HepG2 (cell line): Measurements from ENCODE around the gene TMUB1.

Experiments used
- CTCF ChIP-seq: sonication (generic); formaldehyde crosslinking; IDR thresholded peaks from 2 replicates; pipeline ENCODE4 v1.5.0; 2020; ENCODE audit warnings: mild to moderate bottlenecking, missing genetic modification reagents, moderate library complexity
- ETV6 ChIP-seq: sonication (generic); formaldehyde crosslinking; conservative IDR thresholded peaks from 2 replicates; pipeline ENCODE4 v1.4.0; 2020; ENCODE audit warnings: missing genetic modification reagents
- EZH2 ChIP-seq: conservative IDR thresholded peaks from 2 replicates; pipeline ENCODE4 v1.6.1; 2012; ENCODE audit warnings: mild to moderate bottlenecking, low read depth, low read length, moderate library complexity
- IRF2 ChIP-seq: IDR thresholded peaks from 2 replicates; pipeline ENCODE4 v1.6.1; 2018; ENCODE audit warnings: missing genetic modification reagents, missing compliant biosample characterization
- NFATC3 ChIP-seq: sonication (generic); formaldehyde crosslinking; IDR thresholded peaks from 2 replicates; pipeline ENCODE4 v1.5.1; 2020; ENCODE audit warnings: mild to moderate bottlenecking, missing genetic modification reagents
- POGZ ChIP-seq: sonication (generic); formaldehyde crosslinking; IDR thresholded peaks from 2 replicates; pipeline ENCODE4 v1.4.0; 2020; ENCODE audit warnings: mild to moderate bottlenecking, missing genetic modification reagents
- POLR2A ChIP-seq, 2 experiments: IDR thresholded peaks; 2 replicates each; pipeline ENCODE4 v1.6.1; 2011; ENCODE audit warnings: low read depth in 2 of 2, low read length in 2 of 2, mild to moderate bottlenecking in 1 of 2, moderate library complexity in 1 of 2; ENCODE audit not compliant: insufficient read depth in 1 of 2
- ZNF24 ChIP-seq: fragments of 450-650 bp; IDR thresholded peaks from 2 replicates; pipeline ENCODE4 v1.6.1; 2017; ENCODE audit warnings: antibody characterized with exemption, mild to moderate bottlenecking
- ZNF543 ChIP-seq: sonication (generic); formaldehyde crosslinking; IDR thresholded peaks from 2 replicates; pipeline ENCODE4 v1.4.0; 2020; ENCODE audit warnings: mild to moderate bottlenecking, missing genetic modification reagents
- ZNF570 ChIP-seq: sonication (generic); formaldehyde crosslinking; IDR thresholded peaks from 2 replicates; pipeline ENCODE4 v1.4.0; 2020; ENCODE audit warnings: mild to moderate bottlenecking, missing genetic modification reagents, borderline replicate concordance

GRCh38 chr7:151062399-151063211, 20.7 kb downstream of the TMUB1 start:
- TF ChIP-seq NFATC3 (no peak), CTCF (CRISPR knock-in tag) (0 out of 2 replicates have a peak, but pooled peaks have one; percentile 3), ZNF543 (CRISPR knock-in tag) (0 out of 2 replicates have a peak, but pooled peaks have one; percentile 48), ETV6 (CRISPR knock-in tag) (no peak), ZNF570 (no peak), POGZ (no peak), IRF2 (CRISPR knock-in tag) (no peak), POLR2A (IDR thresholded peaks at IDR 0.05; ENCODE audit: insufficient read depth in 1 of 2, low read depth in 2 of 2, low read length in 2 of 2) (peak in 1 of 2 experiments; percentile 81; a peak in 2 of 4 replicates), EZH2 (no peak), ZNF24 (0 out of 2 replicates have a peak, but pooled peaks have one; percentile 27)
